Astrocyte (in vitro differentiated cells and primary cell): Measurements from ENCODE around the gene ATP6V0D1. TPM values are rescaled to one million over a fixed set of nuclear protein-coding genes. Genes with fewer than 3 reads are reported as not detected.

Source experiments
- DNase-seq: peaks from one replicate; pipeline ENCODE4 v3.0.0-alpha.2; 2010; ENCODE audit warnings: low read depth
- FAIRE-seq: peaks from 2 replicates; lab custom pipeline; 2011; peaks lifted over from hg19 to GRCh38; lab: Jason Lieb, UNC
- H2AFZ ChIP-seq: 2 replicates; pipeline ENCODE4 v1.6.0; 2012; ENCODE audit warnings: low read depth, low read length, inconsistent platforms
- H3K27ac ChIP-seq: 2 replicates; pipeline ENCODE4 v1.5.1; 2011; ENCODE audit warnings: low read depth, low read length, inconsistent platforms
- H3K27me3 ChIP-seq: 2 replicates; pipeline ENCODE4 v1.6.0; 2011; ENCODE audit warnings: low read length, inconsistent platforms; ENCODE audit not compliant: insufficient read depth
- H3K36me3 ChIP-seq: 2 replicates; pipeline ENCODE4 v1.5.1; 2011; ENCODE audit warnings: low read length, inconsistent platforms; ENCODE audit not compliant: insufficient read depth
- H3K4me1 ChIP-seq: 2 replicates; pipeline ENCODE4 v1.5.1; 2011; ENCODE audit warnings: low read length, inconsistent platforms; ENCODE audit not compliant: insufficient read depth
- H3K4me2 ChIP-seq: 2 replicates; pipeline ENCODE4 v1.6.0; 2012; ENCODE audit warnings: low read length, inconsistent platforms
- H3K4me3 ChIP-seq: 2 replicates; pipeline ENCODE4 v1.5.1; 2011; ENCODE audit warnings: low read depth, mild to moderate bottlenecking, low read length, inconsistent platforms; ENCODE audit not compliant: insufficient read depth
- H3K79me2 ChIP-seq: 2 replicates; pipeline ENCODE4 v1.6.0; 2012; ENCODE audit warnings: mild to moderate bottlenecking, low read length, inconsistent platforms; ENCODE audit not compliant: insufficient read depth
- H3K9ac ChIP-seq: 2 replicates; pipeline ENCODE4 v1.6.0; 2012; ENCODE audit warnings: mild to moderate bottlenecking, low read length, inconsistent platforms
- H3K9me3 ChIP-seq: 2 replicates; pipeline ENCODE4 v1.5.1; 2012; ENCODE audit warnings: low read depth, mild to moderate bottlenecking, low read length, inconsistent platforms; ENCODE audit not compliant: insufficient read depth
- H4K20me1 ChIP-seq: 2 replicates; pipeline ENCODE4 v1.6.0; 2012; ENCODE audit warnings: low read length, inconsistent platforms; ENCODE audit not compliant: insufficient read depth
- H3K27ac Mint-ChIP-seq: one replicate; pipeline ENCODE4 v1.8.0; 2021; ENCODE audit warnings: mild to moderate bottlenecking, mixed read lengths; ENCODE audit not compliant: unreplicated experiment
- H3K27me3 Mint-ChIP-seq: one replicate; pipeline ENCODE4 v1.8.0; 2021; ENCODE audit warnings: low read depth, mixed read lengths; ENCODE audit not compliant: unreplicated experiment
- H3K36me3 Mint-ChIP-seq: one replicate; pipeline ENCODE4 v1.8.0; 2021; ENCODE audit warnings: low read depth, mixed read lengths; ENCODE audit not compliant: unreplicated experiment
- H3K4me1 Mint-ChIP-seq: one replicate; pipeline ENCODE4 v1.8.0; 2021; ENCODE audit warnings: low read depth, mixed read lengths; ENCODE audit not compliant: unreplicated experiment
- H3K4me3 Mint-ChIP-seq: one replicate; pipeline ENCODE4 v1.8.0; 2021; ENCODE audit warnings: mild to moderate bottlenecking, moderate library complexity, mixed read lengths; ENCODE audit not compliant: unreplicated experiment
- H3K9me3 Mint-ChIP-seq: one replicate; pipeline ENCODE4 v1.8.0; 2021; ENCODE audit warnings: mild to moderate bottlenecking, mixed read lengths; ENCODE audit not compliant: unreplicated experiment
- EZH2 ChIP-seq: IDR thresholded peaks from 2 replicates; pipeline ENCODE4 v1.6.1; 2012; ENCODE audit warnings: mild to moderate bottlenecking, low read length, inconsistent platforms; ENCODE audit not compliant: insufficient read depth
- total RNA-seq: library from RNA; stranded (reverse); gene quantifications from 2 replicates; pipeline ENCODE4 v1.2.1, GENCODE V29; 2021
- TF ChIP-seq, protein P1 (sequence below): IDR thresholded peaks from 2 replicates; pipeline ENCODE4 v1.5.1; 2011; ENCODE audit warnings: low read depth, mild to moderate bottlenecking, inconsistent platforms, low read length, moderate library complexity; ENCODE audit not compliant: insufficient read depth

ATP6V0D1 gene
- total RNA-seq, 1 donor from 2014 or later = 114 TPM

DNA sequence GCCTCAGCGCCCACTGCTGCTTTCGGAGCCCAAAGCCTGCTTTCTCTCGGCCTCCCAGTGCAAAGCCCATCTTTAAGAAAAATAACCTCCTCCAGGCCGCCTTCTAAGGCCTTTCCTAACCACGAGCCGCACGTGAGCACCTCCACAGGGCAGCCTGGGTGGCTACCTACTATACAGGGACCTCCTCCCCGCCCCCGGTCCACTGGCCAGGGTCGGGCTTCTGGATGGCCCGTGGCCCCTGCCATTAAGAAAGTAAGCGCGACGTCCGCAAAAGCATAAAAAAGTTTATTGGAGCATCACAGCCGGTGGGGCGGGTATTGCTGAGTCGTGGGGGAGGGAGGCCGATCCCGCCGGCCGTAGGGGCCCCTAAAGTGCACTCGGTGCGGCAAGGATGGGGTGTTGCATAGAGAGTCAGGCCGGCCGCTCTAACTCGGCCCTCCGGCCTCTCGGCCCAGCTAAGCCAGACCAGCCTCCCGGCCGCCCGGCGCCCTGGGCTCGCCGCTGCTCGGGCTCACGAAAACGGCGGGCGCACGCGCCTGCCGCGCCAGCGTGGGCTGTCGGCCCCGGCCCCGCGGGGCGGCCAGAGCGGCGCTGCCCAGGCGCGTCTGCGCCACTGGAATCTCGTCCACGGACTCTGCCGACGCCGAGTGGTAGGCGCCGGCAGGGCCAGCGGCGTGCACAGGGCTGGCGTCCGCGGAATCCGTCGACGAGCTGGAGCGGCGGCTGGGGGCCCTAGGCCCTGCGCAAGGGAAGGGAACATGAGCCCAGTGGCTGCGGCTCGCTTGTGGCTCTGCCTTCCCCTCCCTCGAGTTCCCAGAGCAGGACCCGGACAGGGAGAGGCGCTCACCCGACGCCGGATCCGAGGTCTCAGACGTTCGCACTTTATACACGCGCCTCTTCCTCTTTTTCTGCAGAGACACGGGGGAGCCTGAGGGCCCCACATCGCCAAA lies 86.5 kb downstream of the ATP6V0D1 start:
- Mint-ChIP-seq H3K27me3 (peaks cover 46% of the 10 kb centered on the region), H3K36me3 (peaks cover 2% of the 10 kb centered on the region), H3K4me3 (no peak overlapping the region), H3K4me1 (no peaks in the 10 kb centered on the region), H3K27ac (no peak overlapping the region), H3K9me3 (peaks cover 2% of the 10 kb centered on the region)
- H3K36me3 ChIP-seq = no peaks in the 10 kb centered on the region
- no peak overlapping the region for H3K4me3 ChIP-seq
- no peaks in the 10 kb centered on the region for H3K79me2 ChIP-seq
- DNase-seq (no peak), FAIRE-seq (no peak)
- peaks cover 3% of the 10 kb centered on the region for H3K27me3 ChIP-seq
- peak overlapping the region; percentile 82 for H3K4me2 ChIP-seq
- H4K20me1 ChIP-seq = no peaks in the 10 kb centered on the region
- no peaks in the 10 kb centered on the region for H3K9me3 ChIP-seq
- no peak overlapping the region for H3K27ac ChIP-seq
- H2AFZ ChIP-seq = peak overlapping the region; percentile 42
- H3K4me1 ChIP-seq = peaks cover 23% of the 10 kb centered on the region
- H3K9ac ChIP-seq = peak overlapping the region; percentile 75
- peak; percentile 76 for TF ChIP-seq EZH2
- TF ChIP-seq, protein P1, sequence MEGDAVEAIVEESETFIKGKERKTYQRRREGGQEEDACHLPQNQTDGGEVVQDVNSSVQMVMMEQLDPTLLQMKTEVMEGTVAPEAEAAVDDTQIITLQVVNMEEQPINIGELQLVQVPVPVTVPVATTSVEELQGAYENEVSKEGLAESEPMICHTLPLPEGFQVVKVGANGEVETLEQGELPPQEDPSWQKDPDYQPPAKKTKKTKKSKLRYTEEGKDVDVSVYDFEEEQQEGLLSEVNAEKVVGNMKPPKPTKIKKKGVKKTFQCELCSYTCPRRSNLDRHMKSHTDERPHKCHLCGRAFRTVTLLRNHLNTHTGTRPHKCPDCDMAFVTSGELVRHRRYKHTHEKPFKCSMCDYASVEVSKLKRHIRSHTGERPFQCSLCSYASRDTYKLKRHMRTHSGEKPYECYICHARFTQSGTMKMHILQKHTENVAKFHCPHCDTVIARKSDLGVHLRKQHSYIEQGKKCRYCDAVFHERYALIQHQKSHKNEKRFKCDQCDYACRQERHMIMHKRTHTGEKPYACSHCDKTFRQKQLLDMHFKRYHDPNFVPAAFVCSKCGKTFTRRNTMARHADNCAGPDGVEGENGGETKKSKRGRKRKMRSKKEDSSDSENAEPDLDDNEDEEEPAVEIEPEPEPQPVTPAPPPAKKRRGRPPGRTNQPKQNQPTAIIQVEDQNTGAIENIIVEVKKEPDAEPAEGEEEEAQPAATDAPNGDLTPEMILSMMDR = no peak

GRCh38 chr16:67393788-67394154 lies 87.2 kb downstream of the ATP6V0D1 start:
- H4K20me1 ChIP-seq = no peaks in the 10 kb centered on the region
- Mint-ChIP-seq H3K4me1 (no peaks in the 10 kb centered on the region), H3K27me3 (peaks cover 48% of the 10 kb centered on the region), H3K4me3 (no peak overlapping the region), H3K9me3 (peaks cover 2% of the 10 kb centered on the region), H3K27ac (no peak overlapping the region), H3K36me3 (peaks cover 2% of the 10 kb centered on the region)
- H3K9me3 ChIP-seq = no peaks in the 10 kb centered on the region
- H3K36me3 ChIP-seq = no peaks in the 10 kb centered on the region
- no peaks in the 10 kb centered on the region for H3K79me2 ChIP-seq
- peak overlapping the region; percentile 41 for H3K4me3 ChIP-seq
- no peak for FAIRE-seq
- H2AFZ ChIP-seq = peak overlapping the region; percentile 42
- no peak for DNase-seq
- H3K9ac ChIP-seq = peak overlapping the region; percentile 75
- H3K27me3 ChIP-seq = peaks cover 3% of the 10 kb centered on the region
- peaks cover 23% of the 10 kb centered on the region for H3K4me1 ChIP-seq
- TF ChIP-seq, protein P1 = no peak
- TF ChIP-seq EZH2 = no peak
- no peak overlapping the region for H3K27ac ChIP-seq
- peak overlapping the region; percentile 82 for H3K4me2 ChIP-seq
